H1 (cell line): ENCODE data around the gene APOA1. TPM values are rescaled to one million over a fixed set of nuclear protein-coding genes. Genes with fewer than 3 reads are reported as not detected.
A peak's percentile ranks its signal among the peaks of the same experiment; 100 is the strongest.

Experiments used
- CTCF ChIA-PET: fragments of 300-600 bp; sonication (Branson Sonifier 250); formaldehyde crosslinking; loops from one replicate; lab custom pipeline; 2021; ENCODE audit not compliant: partially characterized antibody; lab: Charles Lee
- POLR2A ChIA-PET: fragments of 300-600 bp; sonication (Branson Sonifier 250); formaldehyde crosslinking; loops from one replicate; lab custom pipeline; 2021; ENCODE audit warnings: inconsistent platforms; ENCODE audit not compliant: partially characterized antibody; lab: Charles Lee
- DNase-seq, 2 experiments: peaks; one replicate each; pipeline versions ENCODE4 v3.0.0 to v3.0.0-alpha.2; 2010 to 2022; ENCODE audit warnings: low spot score in 2 of 2, low read depth in 1 of 2, mixed read lengths in 1 of 2
- FAIRE-seq: peaks from 2 replicates; lab custom pipeline; 2011; peaks lifted over from hg19 to GRCh38; lab: Jason Lieb, UNC
- H2AFZ ChIP-seq: 2 replicates; pipeline ENCODE4 v1.8.1; 2012; ENCODE audit warnings: low read length, inconsistent platforms
- H2AK5ac ChIP-seq: 2 replicates; pipeline ENCODE4 v1.6.1; 2013; ENCODE audit warnings: low read depth, low read length
- H2BK120ac ChIP-seq: replicated peaks from 2 replicates; pipeline ENCODE3; 2013; ENCODE audit warnings: low read depth, low read length, inconsistent platforms
- H2BK12ac ChIP-seq: 2 replicates; pipeline ENCODE4 v1.6.1; 2013; ENCODE audit warnings: low read depth, low read length
- H2BK15ac ChIP-seq: 2 replicates; pipeline ENCODE4 v1.6.1; 2013; ENCODE audit warnings: low read length
- H2BK20ac ChIP-seq: 2 replicates; pipeline ENCODE4 v1.6.1; 2013; ENCODE audit warnings: low read length
- H2BK5ac ChIP-seq: 2 replicates; pipeline ENCODE4 v1.6.1; 2013; ENCODE audit warnings: low read depth, low read length
- H3K14ac ChIP-seq: 2 replicates; pipeline ENCODE4 v1.6.1; 2013; ENCODE audit warnings: inconsistent platforms; ENCODE audit not compliant: insufficient read length
- H3K18ac ChIP-seq: 2 replicates; pipeline ENCODE4 v1.6.1; 2013; ENCODE audit warnings: low read length; ENCODE audit errors: extremely low read depth
- H3K23ac ChIP-seq: 2 replicates; pipeline ENCODE4 v1.6.1; 2013; ENCODE audit warnings: inconsistent platforms; ENCODE audit not compliant: insufficient read length
- H3K23me2 ChIP-seq: 2 replicates; pipeline ENCODE4 v1.6.1; 2013; ENCODE audit warnings: low read depth, low read length
- H3K27ac ChIP-seq: 2 replicates; pipeline ENCODE4 v1.6.1; 2011; ENCODE audit warnings: low read depth, low read length, inconsistent platforms
- H3K27me3 ChIP-seq, 4 experiments: replicated peaks in 1 of 4; 1 replicate in 1 of 4; 2 replicates in 3 of 4; pipeline versions ENCODE4 v1.6.1 to v1.8.1; 2011 to 2013; ENCODE audit warnings: low read length in 3 of 4, mild to moderate bottlenecking in 3 of 4, inconsistent platforms in 2 of 4, mixed read lengths in 2 of 4, moderate library complexity in 1 of 4; ENCODE audit not compliant: control insufficient read depth in 3 of 4, insufficient read depth in 3 of 4; ENCODE audit errors: extremely low read depth in 1 of 4
- H3K36me3 ChIP-seq, 4 experiments: 2 replicates each; pipeline versions ENCODE4 v1.6.1 to v1.8.1; 2011 to 2013; ENCODE audit warnings: mild to moderate bottlenecking in 4 of 4, low read length in 3 of 4, moderate library complexity in 2 of 4, control low read depth in 1 of 4, inconsistent platforms in 1 of 4; ENCODE audit not compliant: insufficient read depth in 4 of 4, control insufficient read depth in 2 of 4
- H3K4ac ChIP-seq: replicated peaks from 2 replicates; pipeline ENCODE3; 2013; ENCODE audit warnings: low read length, low read depth, mixed read lengths, inconsistent platforms; ENCODE audit not compliant: insufficient read length
- H3K4me1 ChIP-seq, 4 experiments: replicated peaks in 1 of 4; 1 replicate in 1 of 4; 2 replicates in 3 of 4; pipeline versions ENCODE4 v1.6.1 to v1.8.1; 2011 to 2013; ENCODE audit warnings: low read length in 3 of 4, inconsistent platforms in 2 of 4, mixed read lengths in 1 of 4; ENCODE audit not compliant: insufficient read depth in 4 of 4, control insufficient read depth in 3 of 4
- H3K4me2 ChIP-seq, 2 experiments: 2 replicates each; pipeline versions ENCODE4 v1.6.1 to v1.8.1; 2011 to 2013; ENCODE audit warnings: low read depth in 2 of 2, low read length in 2 of 2, control low read depth in 1 of 2, inconsistent platforms in 1 of 2, mild to moderate bottlenecking in 1 of 2; ENCODE audit not compliant: insufficient read depth in 1 of 2
- H3K4me3 ChIP-seq, 4 experiments: fragments of 200-600, 300-600 bp in 1 of 4; sonication (generic), shearing (Covaris generic), sonication (Bioruptor Twin) in 1 of 4; 2 replicates each; pipeline versions ENCODE4 v1.5.1 to v1.8.1; 2011 to 2016; ENCODE audit warnings: low read length in 4 of 4, low read depth in 3 of 4, control low read depth in 2 of 4, inconsistent platforms in 2 of 4, mild to moderate bottlenecking in 2 of 4, mixed read lengths in 1 of 4, moderate library complexity in 1 of 4; ENCODE audit not compliant: insufficient read depth in 2 of 4; ENCODE audit errors: extremely low read depth in 1 of 4
- H3K56ac ChIP-seq: replicated peaks from 2 replicates; pipeline ENCODE3; 2013; ENCODE audit warnings: low read depth, mild to moderate bottlenecking, mixed read lengths, low read length, inconsistent platforms; ENCODE audit not compliant: insufficient read length
- H3K79me1 ChIP-seq: 2 replicates; pipeline ENCODE4 v1.6.1; 2013; ENCODE audit warnings: low read depth, low read length, control low read depth
- H3K79me2 ChIP-seq, 2 experiments: 2 replicates each; pipeline versions ENCODE4 v1.6.1 to v1.8.1; 2012 to 2013; ENCODE audit warnings: low read length in 2 of 2, mild to moderate bottlenecking in 2 of 2, inconsistent platforms in 1 of 2; ENCODE audit not compliant: insufficient read depth in 2 of 2, control insufficient read depth in 1 of 2
- H3K9ac ChIP-seq, 4 experiments: replicated peaks in 1 of 4; 1 replicate in 1 of 4; 2 replicates in 3 of 4; pipeline versions ENCODE4 v1.6.1 to v1.8.1; 2011 to 2013; ENCODE audit warnings: low read depth in 3 of 4, low read length in 3 of 4, control low read depth in 2 of 4, mild to moderate bottlenecking in 2 of 4, moderate library complexity in 2 of 4, inconsistent platforms in 1 of 4; ENCODE audit errors: extremely low read depth in 1 of 4
- H3K9me3 ChIP-seq, 2 experiments: 2 replicates each; pipeline versions ENCODE4 v1.6.1 to v1.8.1; 2012 to 2013; ENCODE audit warnings: mild to moderate bottlenecking in 2 of 2, moderate library complexity in 2 of 2, control low read depth in 1 of 2, inconsistent platforms in 1 of 2, low read depth in 1 of 2, low read length in 1 of 2, mixed read lengths in 1 of 2; ENCODE audit not compliant: insufficient read depth in 2 of 2
- H4K20me1 ChIP-seq, 2 experiments: replicated peaks in 1 of 2; 2 replicates each; pipeline versions ENCODE3 to v1.8.1; 2011 to 2013; ENCODE audit warnings: inconsistent platforms in 2 of 2, low read length in 2 of 2, mild to moderate bottlenecking in 1 of 2; ENCODE audit not compliant: insufficient read depth in 2 of 2, control insufficient read depth in 1 of 2
- H4K5ac ChIP-seq: 2 replicates; pipeline ENCODE4 v1.6.1; 2013; ENCODE audit warnings: low read length, low read depth, mixed read lengths, inconsistent platforms; ENCODE audit not compliant: insufficient read length
- H4K8ac ChIP-seq: 2 replicates; pipeline ENCODE4 v1.8.0; 2013; ENCODE audit warnings: mild to moderate bottlenecking, moderate library complexity, low read length, inconsistent platforms; ENCODE audit not compliant: insufficient read depth; ENCODE audit errors: extremely low read depth
- H4K91ac ChIP-seq: replicated peaks from 2 replicates; pipeline ENCODE3; 2013; ENCODE audit warnings: low read length, mixed read lengths, inconsistent platforms; ENCODE audit not compliant: insufficient read length
- ATF2 ChIP-seq: IDR thresholded peaks from 2 replicates; pipeline ENCODE4 v1.6.1; 2012; ENCODE audit warnings: low read length, inconsistent platforms
- CBX8 ChIP-seq: fragments of 300-800, 300-1000 bp; sonication (generic); IDR thresholded peaks from 2 replicates; pipeline ENCODE4 v1.7.1; 2016; ENCODE audit warnings: low read depth, low read length, borderline replicate concordance
- EZH2 ChIP-seq: fragments of 200-600 bp; sonication (generic); IDR thresholded peaks from 2 replicates; pipeline ENCODE4 v1.7.1; 2012; ENCODE audit warnings: low read depth, mild to moderate bottlenecking, moderate library complexity, low read length, inconsistent platforms; ENCODE audit not compliant: severe bottlenecking
- FOSL1 ChIP-seq: IDR thresholded peaks from 2 replicates; pipeline ENCODE4 v1.6.1; 2011; ENCODE audit warnings: mild to moderate bottlenecking, low read depth, low read length, moderate library complexity; ENCODE audit not compliant: insufficient read depth
- GABPA ChIP-seq: IDR thresholded peaks from 2 replicates; pipeline ENCODE4 v1.6.1; 2011; ENCODE audit warnings: mild to moderate bottlenecking, low read length, moderate library complexity, borderline replicate concordance; ENCODE audit not compliant: insufficient read depth
- JUND ChIP-seq: IDR thresholded peaks from 2 replicates; pipeline ENCODE4 v1.6.1; 2011; ENCODE audit warnings: mild to moderate bottlenecking, improper control_type of control experiment, low read length
- RFX5 ChIP-seq: IDR thresholded peaks from 2 replicates; pipeline ENCODE4 v1.6.1; 2011; ENCODE audit warnings: low read depth, low read length, improper control_type of control experiment, borderline replicate concordance
- RNF2 ChIP-seq: fragments of 200-900, 300-1000 bp; sonication (generic); IDR thresholded peaks from 2 replicates; pipeline ENCODE4 v1.7.1; 2016; ENCODE audit warnings: borderline replicate concordance, low read depth, mild to moderate bottlenecking, antibody characterized with exemption, low read length; ENCODE audit not compliant: poor library complexity, severe bottlenecking; ENCODE audit errors: missing control alignments
- TEAD4 ChIP-seq: IDR thresholded peaks from 2 replicates; pipeline ENCODE4 v1.6.1; 2012; ENCODE audit warnings: low read depth, low read length, inconsistent platforms, mixed read lengths
- YY1 ChIP-seq: IDR thresholded peaks from 2 replicates; pipeline ENCODE4 v1.6.1; 2011; ENCODE audit warnings: low read depth, mild to moderate bottlenecking, low read length
- WGBS, 2 experiments: shearing (Covaris generic) in 1 of 2; methylation state at CpG; one replicate each; pipeline versions ENCODE4 v1.1.6 to v1.1.7; 2013 to 2015; ENCODE audit warnings: low lambda C conversion rate in 2 of 2, mixed read lengths in 2 of 2, inconsistent platforms in 1 of 2, low coverage in 1 of 2, missing lambda C conversion rate in 1 of 2; ENCODE audit not compliant: insufficient replicate concordance in 2 of 2, insufficient coverage in 1 of 2, insufficient read length in 1 of 2; ENCODE audit errors: extremely low coverage in 1 of 2, missing lambda C conversion rate in 1 of 2; 5-methylcytosine and 5-hydroxymethylcytosine counted together
- polyA plus RNA-seq, 7 experiments: library from polyadenylated mRNA; depleted of rRNA in 3 of 7; stranded (reverse) in 5 of 7; unstranded in 2 of 7; fragments of >200 nt in 5 of 7; fragments of 200-250 nt in 2 of 7; gene quantifications; 1 replicate in 5 of 7; 2 replicates in 1 of 7; 4 replicates in 1 of 7; pipeline versions ENCODE4 v1.2.1 to v1.2.3, GENCODE V29; 2011 to 2013; ENCODE audit warnings: missing spikeins in 2 of 7, mixed read lengths in 2 of 7
- total RNA-seq: library from RNA; stranded (reverse); fragmentation: NEBNext Ultra II Directional; extraction: Animal tissue kit (Norgen Biotek cat#: 25700); gene quantifications from 2 replicates; pipeline ENCODE4 v1.2.1, GENCODE V29; 2021

APOA1 gene
- total and polyA plus RNA-seq, 2 of the 8 experiments (the other 6 are each of a cell fraction or from before 2014, with no cell fraction given) = 0.80 TPM; not detected in 1

GRCh38 chr11:116786326-116786725 is 51.1 kb downstream of the APOA1 start:
- Histone ChIP-seq H3K23me2 (peaks cover 11% of the 10 kb centered on the region), H3K27me3 (peaks cover 0 to 11% (median 3%) of the 10 kb centered on the region in 4 experiments; a peak in 4 of 7 replicates), H3K9ac (no peak overlapping the region), H4K5ac (no peak overlapping the region), H3K4ac (no peak overlapping the region), H2AFZ (no peak overlapping the region), H2BK5ac (no peak overlapping the region), H3K4me2 (peak overlapping the region in 1 of 2 experiments; percentile 94; a peak in 1 of 4 replicates), H2AK5ac (no peak overlapping the region), H2BK12ac (no peak overlapping the region), H3K9me3 (no peaks in the 10 kb centered on the region), H3K36me3 (peaks cover 34 to 52% (median 41%) of the 10 kb centered on the region in 4 experiments), H3K56ac (no peak overlapping the region), H4K91ac (no peak overlapping the region), H3K23ac (no peak overlapping the region), H4K8ac (no peak overlapping the region), H3K27ac (no peak overlapping the region), H3K14ac (no peak overlapping the region), H2BK20ac (no peak overlapping the region), H2BK15ac (no peak overlapping the region), H3K4me1 (peaks cover 2 to 9% (median 3%) of the 10 kb centered on the region in 4 experiments), H3K4me3 (no peak overlapping the region), H3K79me2 (peaks cover 0 to 15% of the 10 kb centered on the region in 2 experiments; a peak in 2 of 4 replicates), H3K18ac (no peak overlapping the region), H2BK120ac (no peak overlapping the region), H4K20me1 (no peaks in the 10 kb centered on the region), H3K79me1 (peaks cover 5% of the 10 kb centered on the region; the same call in 1 of the 2 replicates)
- WGBS, 2 experiments = 85% methylated on average over 2 of the region's 2 CpGs; no CpG with 5 or more reads in 1 of the 2 experiments
- CTCF ChIA-PET = interaction anchor here (0.6 to 12.1 kb wide), 7 partner anchors 9 to 1035 kb away, joined by 3 to 237 read pairs (median 4); partner anchors contain the start of genes APOA1 and APOC3
- POLR2A ChIA-PET = interaction anchor here (1.0 to 6.0 kb wide), 5 partner anchors 10 to 445 kb away, joined by 3 to 29 read pairs (median 4); partner anchors contain the start of genes APOA1, BUD13 and PCSK7
- DNase-seq (no peak), FAIRE-seq (no peak)
- TF ChIP-seq EZH2 (no peak), GABPA (no peak), FOSL1 (no peak), RNF2 (no peak), ATF2 (no peak), YY1 (no peak), CBX8 (no peak), RFX5 (no peak), JUND (no peak), TEAD4 (no peak)
